Cardiac septum (tissue), 1 donor: Measurements from ENCODE around the gene SLC41A3. TPM values are rescaled to one million over a fixed set of nuclear protein-coding genes. Genes with fewer than 3 reads are reported as not detected.
"Not testable (repeated sequence)": the region's sequence is repeated elsewhere in the genome, so short reads cannot be mapped to it uniquely, and the experiment has no call there.

Source experiments
- DNase-seq: peaks from one replicate; pipeline ENCODE4 v3.0.0-alpha.2; 2020; ENCODE audit warnings: low spot score
- intact Hi-C: fragments of 100-400 bp; cut with DNase I; formaldehyde crosslinking; loops from one replicate; pipeline ENCODE4 v1.14.0; 2022
- total RNA-seq: library from RNA; stranded (reverse); fragmentation: NEBNext Ultra II Directional; extraction: Animal tissue kit (Norgen Biotek cat#: 25700); gene quantifications from one replicate; pipeline ENCODE4 v1.2.1, GENCODE V29; 2021
- donor health status: DM: no; HTN: no; CAD: no.

The SLC41A3 gene
- total RNA-seq, 1 donor from 2014 or later, result 35.6 TPM

- DNase-seq, intact Hi-C loops: not testable (repeated sequence)
These were observed 108.5 kb downstream of the SLC41A3 start for GRCh38 chr3:125975245-125976002.

GRCh38 chr3:125971997-125972944 lies 111.7 kb downstream of the SLC41A3 start:
- intact Hi-C loops, DNase-seq: not testable (repeated sequence)

- intact Hi-C loops, DNase-seq: not testable (repeated sequence)
These were observed 115.0 kb downstream of the SLC41A3 start, which contains the start of gene ROPN1B for GRCh38 chr3:125968701-125969592. TSS of gene ROPN1B (plus strand) at chr3:125969178. CDS start at chr3:125972055, 2,877 bp downstream.

GRCh38 chr3:125968121-125968520 lies 115.8 kb downstream of the SLC41A3 start:
- DNase-seq, intact Hi-C loops: not testable (repeated sequence)

GRCh38 chr3:125967156-125967555 lies 116.8 kb downstream of the SLC41A3 start:
- DNase-seq, result no peak
- intact Hi-C loops, result no loop called here

GRCh38 chr3:125965505-125965904 lies 118.4 kb downstream of the SLC41A3 start:
- no peak for DNase-seq
- intact Hi-C loops, result no loop called here

- DNase-seq, intact Hi-C loops: not testable (repeated sequence)
These were observed 120.1 kb downstream of the SLC41A3 start for GRCh38 chr3:125963834-125964233.

GRCh38 chr3:125961289-125961589 lies 122.7 kb downstream of the SLC41A3 start:
- no peak for DNase-seq
- intact Hi-C loops, result no loop called here

- DNase-seq, result no peak
- intact Hi-C loops, result no loop called here
These were observed 123.3 kb downstream of the SLC41A3 start for GRCh38 chr3:125960456-125961288.

GRCh38 chr3:125960066-125960424 lies 123.9 kb downstream of the SLC41A3 start:
- intact Hi-C loops, result no loop called here
- no peak for DNase-seq

- intact Hi-C loops, result no loop called here
- no peak for DNase-seq
These were observed 124.4 kb downstream of the SLC41A3 start for GRCh38 chr3:125959317-125960065.

- no peak for DNase-seq
- intact Hi-C loops, result no loop called here
These were observed 125.2 kb downstream of the SLC41A3 start for GRCh38 chr3:125958511-125959316.

- intact Hi-C loops, result no loop called here
- no peak for DNase-seq
These were observed 126.0 kb downstream of the SLC41A3 start for GRCh38 chr3:125957674-125958510.

GRCh38 chr3:125957020-125957419 lies 126.9 kb downstream of the SLC41A3 start:
- intact Hi-C loops, DNase-seq: not testable (repeated sequence)
